AG10803 (cell line): ENCODE results near the gene RNF186.

ENCODE experiments used
- DNase-seq: peaks from one replicate; pipeline ENCODE4 v3.0.0; 2010; ENCODE audit warnings: low read depth
- H3K4me3 ChIP-seq: 2 replicates; pipeline ENCODE4 v1.5.1; 2011; ENCODE audit warnings: mild to moderate bottlenecking, low read length, control low read depth
- CTCF ChIP-seq: conservative IDR thresholded peaks from 2 replicates; pipeline ENCODE4 v1.5.1; 2011; ENCODE audit warnings: mild to moderate bottlenecking, low read length, control low read depth, inconsistent platforms

RNF186 gene

DNA sequence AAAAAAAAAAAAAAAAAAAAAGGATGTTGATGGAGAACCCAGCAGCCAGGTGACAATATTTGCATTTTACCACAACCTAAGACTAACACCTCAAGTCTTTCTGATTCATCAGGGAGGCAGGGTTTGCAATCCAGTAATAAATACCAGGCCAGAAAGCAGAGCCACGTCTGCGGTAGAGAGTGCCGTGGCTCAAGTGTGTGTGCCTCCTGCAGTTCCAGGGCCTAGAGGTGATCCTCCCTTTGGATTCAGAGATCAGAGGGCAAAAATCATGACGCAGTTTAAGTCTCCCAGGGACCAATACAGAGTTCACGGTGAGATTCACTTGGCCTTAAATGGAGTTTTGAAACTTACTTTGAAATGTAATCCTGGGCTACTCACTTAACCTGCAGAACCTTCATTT is 50.2 kb downstream of the RNF186 start:
- H3K4me3 ChIP-seq: no peak overlapping the region
- DNase-seq: no peak
- no peak for TF ChIP-seq CTCF
